Endothelial cell of umbilical vein (primary cell): ENCODE measurements around the gene EFCAB5. TPM values are rescaled to one million over a fixed set of nuclear protein-coding genes. Genes with fewer than 3 reads are reported as not detected.

Experiments
- BruUV-seq: library from RNA; stranded (reverse); fragments of 400-500 nt; replicated peaks from 2 replicates; lab custom pipeline; 2021; lab: Mats Ljungman, UMichigan
- CTCF ChIA-PET: fragments of 300-600, 350-600 bp; sonication (Branson Sonifier 250); formaldehyde crosslinking; loops from one replicate; lab custom pipeline; 2021; ENCODE audit warnings: antibody characterized with exemption, inconsistent platforms; lab: Charles Lee
- POLR2A ChIA-PET: fragments of 300-600, 350-600 bp; sonication (Branson Sonifier 250); formaldehyde crosslinking; loops from one replicate; lab custom pipeline; 2021; ENCODE audit warnings: antibody characterized with exemption, inconsistent platforms; lab: Charles Lee
- DNase-seq: peaks from one replicate; pipeline ENCODE4 v3.0.0-alpha.2; 2011; ENCODE audit warnings: low read depth, low spot score
- FAIRE-seq: peaks from 2 replicates; lab custom pipeline; 2011; peaks lifted over from hg19 to GRCh38; lab: Jason Lieb, UNC
- H2AFZ ChIP-seq: 2 replicates; pipeline ENCODE4 v1.6.0; 2012; ENCODE audit warnings: low read depth, low read length, control low read depth, inconsistent platforms
- H3K27ac ChIP-seq: 2 replicates; pipeline ENCODE4 v1.5.1; 2011; ENCODE audit warnings: low read depth, mild to moderate bottlenecking, control low read depth, low read length, moderate library complexity; ENCODE audit not compliant: insufficient read depth
- H3K27me3 ChIP-seq, 2 experiments: 2 replicates each; pipeline versions ENCODE4 v1.6.0 to v1.6.1; 2011; ENCODE audit warnings: low read length in 2 of 2, mixed read lengths in 1 of 2; ENCODE audit not compliant: control insufficient read depth in 2 of 2, insufficient read depth in 2 of 2
- H3K36me3 ChIP-seq, 2 experiments: 2 replicates in 1 of 2; 3 replicates in 1 of 2; pipeline ENCODE4 v1.5.1; 2011; ENCODE audit warnings: low read length in 2 of 2, mild to moderate bottlenecking in 1 of 2, moderate library complexity in 1 of 2; ENCODE audit not compliant: control insufficient read depth in 2 of 2, insufficient read depth in 2 of 2; ENCODE audit errors: extremely low read depth in 1 of 2
- H3K4me1 ChIP-seq: 3 replicates; pipeline ENCODE4 v1.5.1; 2011; ENCODE audit warnings: mild to moderate bottlenecking, low read length; ENCODE audit not compliant: control insufficient read depth, insufficient read depth; ENCODE audit errors: extremely low read depth
- H3K4me2 ChIP-seq: 2 replicates; pipeline ENCODE4 v1.6.1; 2011; ENCODE audit warnings: low read length, control low read depth, mixed read lengths; ENCODE audit not compliant: insufficient read depth
- H3K4me3 ChIP-seq, 3 experiments: fragments of 200-600 bp in 1 of 3; sonication (generic), shearing (Covaris generic) in 1 of 3; replicated peaks in 1 of 3; 2 replicates each; pipeline ENCODE4 v1.5.1; 2011 to 2016; ENCODE audit warnings: control low read depth in 3 of 3, low read length in 3 of 3, mild to moderate bottlenecking in 2 of 3, inconsistent platforms in 1 of 3, low read depth in 1 of 3, moderate library complexity in 1 of 3; ENCODE audit not compliant: insufficient read depth in 1 of 3
- H3K79me2 ChIP-seq: 2 replicates; pipeline ENCODE4 v1.6.0; 2012; ENCODE audit warnings: low read length, inconsistent platforms; ENCODE audit not compliant: control insufficient read depth, insufficient read depth
- H3K9ac ChIP-seq: replicated peaks from 2 replicates; pipeline ENCODE3; 2011; ENCODE audit warnings: low read length, control low read depth; ENCODE audit not compliant: insufficient read depth; ENCODE audit errors: extremely low read depth
- H3K9me1 ChIP-seq: replicated peaks from 3 replicates; pipeline ENCODE4 v1.6.0; 2011; ENCODE audit warnings: mild to moderate bottlenecking, low read length; ENCODE audit not compliant: control insufficient read depth, insufficient read depth; ENCODE audit errors: extremely low read depth
- H3K9me3 ChIP-seq: replicated peaks from 2 replicates; pipeline ENCODE4 v1.5.1; 2012; ENCODE audit warnings: low read length, inconsistent platforms; ENCODE audit not compliant: control insufficient read depth, insufficient read depth
- H4K20me1 ChIP-seq: replicated peaks from 2 replicates; pipeline ENCODE3; 2011; ENCODE audit warnings: mild to moderate bottlenecking, low read length; ENCODE audit not compliant: control insufficient read depth, insufficient read depth; ENCODE audit errors: extremely low read depth
- EZH2 ChIP-seq: IDR thresholded peaks from 2 replicates; pipeline ENCODE4 v1.6.1; 2012; ENCODE audit warnings: borderline replicate concordance, low read depth, mild to moderate bottlenecking, moderate library complexity, low read length, inconsistent platforms; ENCODE audit not compliant: severe bottlenecking
- FOS ChIP-seq: IDR thresholded peaks from 2 replicates; pipeline ENCODE4 v1.6.1; 2011; ENCODE audit warnings: mild to moderate bottlenecking, low read length, moderate library complexity, borderline replicate concordance; ENCODE audit not compliant: insufficient read depth
- GATA2 ChIP-seq: IDR thresholded peaks from 2 replicates; pipeline ENCODE4 v1.7.0; 2011; ENCODE audit warnings: low read depth, mild to moderate bottlenecking, moderate library complexity, mixed read lengths, low read length; ENCODE audit not compliant: insufficient read length, insufficient read depth
- JUN ChIP-seq: IDR thresholded peaks from 2 replicates; pipeline ENCODE4 v1.6.1; 2011; ENCODE audit warnings: borderline replicate concordance, low read depth; ENCODE audit not compliant: insufficient read length, insufficient read depth
- MYC ChIP-seq: IDR thresholded peaks from one replicate; pipeline ENCODE4 v1.6.1; 2011; ENCODE audit warnings: mild to moderate bottlenecking, low read depth, low read length
- POLR2A ChIP-seq: IDR thresholded peaks from 2 replicates; pipeline ENCODE4 v1.6.1; 2012; ENCODE audit warnings: low read depth, mild to moderate bottlenecking, control low read depth, low read length
- POLR2AphosphoS5 ChIP-seq: IDR thresholded peaks from 2 replicates; pipeline ENCODE4 v1.6.1; 2012; ENCODE audit warnings: low read depth, mild to moderate bottlenecking, control low read depth, low read length, moderate library complexity; ENCODE audit not compliant: insufficient read depth
- dilution Hi-C: fragments of 300-500 bp; cut with MboI; formaldehyde crosslinking; loops from one replicate; pipeline ENCODE4 v1.15.0; 2019; ENCODE audit warnings: low sequenced_read_pairs; ENCODE audit not compliant: extremely low pct_ligation_motif_present
- intact Hi-C: fragments of 100-400 bp; cut with micrococcal nuclease; formaldehyde crosslinking; loops from one replicate; pipeline ENCODE4 v1.10.0; 2022
- polyA plus RNA-seq, 4 experiments: library from polyadenylated mRNA; depleted of rRNA in 3 of 4; stranded (reverse) in 3 of 4; unstranded in 1 of 4; fragments of >200 nt; gene quantifications; 2 replicates each; pipeline versions ENCODE4 v1.2.1 to v1.2.3, GENCODE V29; 2011 to 2012; ENCODE audit warnings: missing spikeins in 1 of 4
- total RNA-seq: library from RNA; stranded (reverse); gene quantifications from 2 replicates; pipeline ENCODE4 v1.2.3, GENCODE V29; 2021
- TF ChIP-seq, protein P1 (sequence below), 2 donors: IDR thresholded peaks; 1 replicate in 1 of 2; 2 replicates in 1 of 2; pipeline ENCODE4 v1.5.1; 2011; ENCODE audit warnings: low read length in 2 of 2, mild to moderate bottlenecking in 2 of 2, moderate library complexity in 2 of 2, control low read depth in 1 of 2, inconsistent platforms in 1 of 2, low read depth in 1 of 2; ENCODE audit not compliant: insufficient read depth in 1 of 2; ENCODE audit errors: extremely low read depth in 1 of 2
- TF ChIP-seq, protein P2 (sequence below): IDR thresholded peaks from 2 replicates; pipeline ENCODE4 v1.6.1; 2011; ENCODE audit not compliant: insufficient read depth, insufficient read length

EFCAB5 gene
- total and polyA plus RNA-seq, 2 donors (not counting 3 experiments of a cell fraction or from before 2014, with no cell fraction given), result 0.04 to 0.40 TPM

DNA sequence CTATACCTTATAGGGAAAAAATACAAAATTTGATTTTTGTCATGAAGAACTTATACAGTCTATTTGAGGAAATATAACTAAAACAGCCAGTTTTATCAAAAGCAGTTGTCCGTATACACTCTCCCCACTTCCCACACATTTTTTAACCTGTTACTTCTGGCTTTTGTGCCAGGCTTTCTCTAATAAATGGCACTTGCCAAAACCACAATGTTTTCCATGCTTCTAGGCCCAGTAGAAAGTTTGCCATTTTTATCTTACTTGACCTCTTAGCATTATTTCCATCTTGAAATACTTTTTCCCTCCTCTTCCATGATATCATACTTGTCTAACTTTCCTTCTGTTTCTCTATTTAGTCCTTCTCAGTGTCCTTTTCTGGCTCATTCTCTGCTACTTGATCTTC lies 38.8 kb downstream of the EFCAB5 start:
- ChIA-PET CTCF (no interaction called here), POLR2A (no interaction called here)
- Histone ChIP-seq H3K9me1 (no peaks in the 10 kb centered on the region), H3K9ac (no peak overlapping the region), H2AFZ (no peak overlapping the region), H3K27ac (no peak overlapping the region), H3K79me2 (no peaks in the 10 kb centered on the region), H3K4me2 (no peak overlapping the region), H4K20me1 (no peaks in the 10 kb centered on the region), H3K36me3 (no peaks in the 10 kb centered on the region), H3K4me3 (no peak overlapping the region), H3K27me3 (peaks cover 3% of the 10 kb centered on the region in 2 experiments), H3K9me3 (no peaks in the 10 kb centered on the region), H3K4me1 (no peaks in the 10 kb centered on the region)
- dilution Hi-C loops, result no loop called here
- DNase-seq, result no peak
- intact Hi-C loops, result no loop called here
- TF ChIP-seq FOS (no peak), JUN (no peak), POLR2AphosphoS5 (no peak), MYC (no peak), EZH2 (no peak), GATA2 (no peak), POLR2A (no peak)
- TF ChIP-seq, protein P1, sequence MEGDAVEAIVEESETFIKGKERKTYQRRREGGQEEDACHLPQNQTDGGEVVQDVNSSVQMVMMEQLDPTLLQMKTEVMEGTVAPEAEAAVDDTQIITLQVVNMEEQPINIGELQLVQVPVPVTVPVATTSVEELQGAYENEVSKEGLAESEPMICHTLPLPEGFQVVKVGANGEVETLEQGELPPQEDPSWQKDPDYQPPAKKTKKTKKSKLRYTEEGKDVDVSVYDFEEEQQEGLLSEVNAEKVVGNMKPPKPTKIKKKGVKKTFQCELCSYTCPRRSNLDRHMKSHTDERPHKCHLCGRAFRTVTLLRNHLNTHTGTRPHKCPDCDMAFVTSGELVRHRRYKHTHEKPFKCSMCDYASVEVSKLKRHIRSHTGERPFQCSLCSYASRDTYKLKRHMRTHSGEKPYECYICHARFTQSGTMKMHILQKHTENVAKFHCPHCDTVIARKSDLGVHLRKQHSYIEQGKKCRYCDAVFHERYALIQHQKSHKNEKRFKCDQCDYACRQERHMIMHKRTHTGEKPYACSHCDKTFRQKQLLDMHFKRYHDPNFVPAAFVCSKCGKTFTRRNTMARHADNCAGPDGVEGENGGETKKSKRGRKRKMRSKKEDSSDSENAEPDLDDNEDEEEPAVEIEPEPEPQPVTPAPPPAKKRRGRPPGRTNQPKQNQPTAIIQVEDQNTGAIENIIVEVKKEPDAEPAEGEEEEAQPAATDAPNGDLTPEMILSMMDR (IDR thresholded peaks at IDR 0.05; ENCODE audit: extremely low read depth in 1 of 2, insufficient read depth in 1 of 2, low read depth in 1 of 2, low read length in 2 of 2), result no peak
- TF ChIP-seq, protein P2, sequence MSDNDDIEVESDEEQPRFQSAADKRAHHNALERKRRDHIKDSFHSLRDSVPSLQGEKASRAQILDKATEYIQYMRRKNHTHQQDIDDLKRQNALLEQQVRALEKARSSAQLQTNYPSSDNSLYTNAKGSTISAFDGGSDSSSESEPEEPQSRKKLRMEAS, result no peak
- FAIRE-seq, result no peak
- BruUV-seq, result no TSS peak
